Endothelial cell (in vitro differentiated cells): ENCODE results near the gene GPC2. TPM values are rescaled to one million over a fixed set of nuclear protein-coding genes. Genes with fewer than 3 reads are reported as not detected.
"Not testable (repeated sequence)": the region's sequence is repeated elsewhere in the genome, so short reads cannot be mapped to it uniquely, and the experiment has no call there.

ENCODE experiments used
- DNase-seq: peaks from one replicate; pipeline ENCODE4 v3.0.0; 2021; ENCODE audit warnings: low spot score
- H3K27ac Mint-ChIP-seq: one replicate; pipeline ENCODE4 v1.8.0; 2021; ENCODE audit warnings: mixed read lengths, inconsistent platforms; ENCODE audit not compliant: unreplicated experiment
- H3K27me3 Mint-ChIP-seq: one replicate; pipeline ENCODE4 v1.8.0; 2021; ENCODE audit warnings: mild to moderate bottlenecking, moderate library complexity, mixed read lengths, inconsistent platforms; ENCODE audit not compliant: unreplicated experiment
- H3K36me3 Mint-ChIP-seq: one replicate; pipeline ENCODE4 v1.8.0; 2021; ENCODE audit warnings: mild to moderate bottlenecking, low read depth, mixed read lengths, inconsistent platforms; ENCODE audit not compliant: unreplicated experiment
- H3K4me1 Mint-ChIP-seq: one replicate; pipeline ENCODE4 v1.8.0; 2021; ENCODE audit warnings: mild to moderate bottlenecking, mixed read lengths, inconsistent platforms; ENCODE audit not compliant: unreplicated experiment
- H3K4me3 Mint-ChIP-seq: one replicate; pipeline ENCODE4 v1.8.0; 2021; ENCODE audit warnings: mild to moderate bottlenecking, mixed read lengths, inconsistent platforms; ENCODE audit not compliant: unreplicated experiment
- H3K9me3 Mint-ChIP-seq: one replicate; pipeline ENCODE4 v1.8.0; 2021; ENCODE audit warnings: mixed read lengths, inconsistent platforms; ENCODE audit not compliant: unreplicated experiment
- CTCF ChIP-seq: fragments of 200-600 bp; sonication (generic); IDR thresholded peaks from one replicate; pipeline ENCODE4 v1.5.0; 2021; ENCODE audit warnings: antibody characterized with exemption; ENCODE audit not compliant: unreplicated experiment
- total RNA-seq: library from RNA; stranded (reverse); fragmentation: NEBNext Ultra II Directional; extraction: Animal tissue kit (Norgen Biotek cat#: 25700); gene quantifications from one replicate; pipeline ENCODE4 v1.2.1, GENCODE V29; 2021; ENCODE audit not compliant: unreplicated experiment

Gene GPC2
- total RNA-seq, 1 donor from 2014 or later = 27.2 TPM

GRCh38 chr7:100148559-100149328, 28.4 kb downstream of the GPC2 start, which contains the start of gene LAMTOR4:
Gene LAMTOR4, plus strand, starts transcription at chr7:100148918. Its CDS starts 55 bp downstream, at chr7:100148973.
- Mint-ChIP-seq H3K4me3 (peak within 1 kb of the TSS; percentile 97), H3K27ac (peak within 1 kb of the TSS; percentile 76), H3K36me3 (peaks cover 7% of the 10 kb centered on the region), H3K9me3 (no peaks in the 10 kb centered on the region), H3K27me3 (peaks cover 3% of the 10 kb centered on the region), H3K4me1 (peaks cover 20% of the 10 kb centered on the region)
- no peak for TF ChIP-seq CTCF
- DNase-seq = peak; percentile 92

- H3K36me3 Mint-ChIP-seq = peaks cover 7% of the 10 kb centered on the region
- peak overlapping the region; percentile 97 for H3K4me3 Mint-ChIP-seq
- H3K9me3 Mint-ChIP-seq = no peaks in the 10 kb centered on the region
- no peak for DNase-seq
- peaks cover 3% of the 10 kb centered on the region for H3K27me3 Mint-ChIP-seq
- H3K4me1 Mint-ChIP-seq = peaks cover 18% of the 10 kb centered on the region
- H3K27ac Mint-ChIP-seq = peak overlapping the region; percentile 73
- TF ChIP-seq CTCF = no peak
Measured at GRCh38 chr7:100148225-100148558, 29.0 kb downstream of the GPC2 start.

GRCh38 chr7:100147278-100147677, 29.9 kb downstream of the GPC2 start:
- peaks cover 3% of the 10 kb centered on the region for H3K27me3 Mint-ChIP-seq
- H3K4me1 Mint-ChIP-seq = peaks cover 11% of the 10 kb centered on the region
- no peak for TF ChIP-seq CTCF
- DNase-seq = no peak
- H3K36me3 Mint-ChIP-seq = peaks cover 3% of the 10 kb centered on the region
- H3K27ac Mint-ChIP-seq = no peak overlapping the region
- H3K9me3 Mint-ChIP-seq = no peaks in the 10 kb centered on the region
- H3K4me3 Mint-ChIP-seq = no peak overlapping the region

GRCh38 chr7:100146350-100146749, 30.8 kb downstream of the GPC2 start:
- H3K36me3 Mint-ChIP-seq, H3K27ac Mint-ChIP-seq, H3K4me3 Mint-ChIP-seq, H3K27me3 Mint-ChIP-seq, H3K4me1 Mint-ChIP-seq, H3K9me3 Mint-ChIP-seq, DNase-seq: not testable (repeated sequence)

GRCh38 chr7:100142461-100142860, 34.7 kb downstream of the GPC2 start:
- H3K27ac Mint-ChIP-seq = no peak overlapping the region
- H3K4me3 Mint-ChIP-seq = no peak overlapping the region
- H3K27me3 Mint-ChIP-seq = no peaks in the 10 kb centered on the region
- no peaks in the 10 kb centered on the region for H3K4me1 Mint-ChIP-seq
- no peaks in the 10 kb centered on the region for H3K36me3 Mint-ChIP-seq
- H3K9me3 Mint-ChIP-seq = no peaks in the 10 kb centered on the region
- TF ChIP-seq CTCF = no peak
- no peak for DNase-seq
